ENCODE data around the gene AGRP. TPM values are rescaled to one million over a fixed set of nuclear protein-coding genes. Genes with fewer than 3 reads are reported as not detected.

Gene AGRP
- total RNA-seq, 2 experiments from 2014 or later = not detected

- no peaks in the 10 kb centered on the region for H4K20me1 ChIP-seq (ENCODE audit: insufficient read depth, low read length)
- H2AFZ ChIP-seq (ENCODE audit: low read length) = no peak overlapping the region
- TF ChIP-seq CTCF (conservative IDR thresholded peaks at IDR 0.05; ENCODE audit: low read length) (no peak), EZH2phosphoT487 (IDR thresholded peaks at IDR 0.05; ENCODE audit: borderline replicate concordance, low read depth, low read length) (no peak)
- H3K27ac ChIP-seq (ENCODE audit: low read depth, low read length, poor library complexity, severe bottlenecking) = no peak overlapping the region
- no peaks in the 10 kb centered on the region for H3K36me3 ChIP-seq (ENCODE audit: insufficient read depth, low read length)
- H3K79me2 ChIP-seq (ENCODE audit: insufficient read depth, low read depth, low read length) = no peaks in the 10 kb centered on the region
- H3K9me2 ChIP-seq (ENCODE audit: insufficient read depth, low read length) = no peaks in the 10 kb centered on the region
- POLR2A ChIA-PET = interaction anchor here (1.6 kb wide), 1 partner anchor 9 kb away, joined by 6 read pairs; no protein-coding TSS in a partner anchor
- CTCF ChIA-PET (ENCODE audit: unreplicated experiment) = no interaction called here
- H3K4me3 ChIP-seq (ENCODE audit: low read depth, low read length, poor library complexity, severe bottlenecking) = no peak overlapping the region
- no TSS peak for BruUV-seq (replicated peaks)
- H3K4me2 ChIP-seq (ENCODE audit: low read length) = no peak overlapping the region
- DNase-seq (ENCODE audit: low spot score) = no peak
- no peaks in the 10 kb centered on the region for H3K9me3 ChIP-seq (ENCODE audit: low read length)
- intact Hi-C loops (cut with micrococcal nuclease; ENCODE audit: unreplicated experiment) = no loop called here
- peaks cover 15% of the 10 kb centered on the region for H3K4me1 ChIP-seq (ENCODE audit: insufficient read depth, low read length, poor library complexity, severe bottlenecking)
These were observed 15.8 kb upstream of the AGRP start for GRCh38 chr16:67499106-67499505.

- no peak for DNase-seq (ENCODE audit: low spot score)
- BruUV-seq (replicated peaks) = no TSS peak
- ChIA-PET POLR2A (interaction anchor here (0.8 to 2.4 kb wide), 6 partner anchors 8 to 26 kb away, joined by 3 to 23 read pairs (median 7); partner anchors contain the start of gene ATP6V0D1), CTCF (ENCODE audit: unreplicated experiment) (interaction anchor here (0.7 to 2.6 kb wide), 3 partner anchors 9 to 30 kb away, joined by 4 to 14 read pairs (median 5); partner anchors contain the start of gene ATP6V0D1)
- Histone ChIP-seq H3K27ac (ENCODE audit: low read depth, low read length, poor library complexity, severe bottlenecking) (no peak overlapping the region), H3K36me3 (ENCODE audit: insufficient read depth, low read length) (peaks cover 12% of the 10 kb centered on the region), H3K4me2 (ENCODE audit: low read length) (no peak overlapping the region), H3K79me2 (ENCODE audit: insufficient read depth, low read depth, low read length) (peaks cover 3% of the 10 kb centered on the region; the same call in 1 of the 2 replicates), H3K9me2 (ENCODE audit: insufficient read depth, low read length) (no peaks in the 10 kb centered on the region), H3K4me3 (ENCODE audit: low read depth, low read length, poor library complexity, severe bottlenecking) (no peak overlapping the region), H2AFZ (ENCODE audit: low read length) (no peak overlapping the region), H4K20me1 (ENCODE audit: insufficient read depth, low read length) (no peaks in the 10 kb centered on the region; the same call in 1 of the 2 replicates), H3K9me3 (ENCODE audit: low read length) (peaks cover 10% of the 10 kb centered on the region; the same call in 1 of the 2 replicates), H3K4me1 (ENCODE audit: insufficient read depth, low read length, poor library complexity, severe bottlenecking) (peaks cover 68% of the 10 kb centered on the region)
- intact Hi-C loops (cut with micrococcal nuclease; ENCODE audit: unreplicated experiment) = no loop called here
- TF ChIP-seq CTCF (conservative IDR thresholded peaks at IDR 0.05; ENCODE audit: low read length) (no peak), EZH2phosphoT487 (IDR thresholded peaks at IDR 0.05; ENCODE audit: borderline replicate concordance, low read depth, low read length) (no peak)
These were observed 7.2 kb upstream of the AGRP start for GRCh38 chr16:67490335-67491096.

All from OCI-LY7 (cell line).